Globus pallidus (tissue), 1 donor: Measurements from ENCODE around the gene GNPTAB.

ENCODE experiments used
- DNase-seq: peaks from one replicate; pipeline ENCODE4 v3.0.0-alpha.2; 2015; ENCODE audit warnings: low spot score

Gene GNPTAB

DNA sequence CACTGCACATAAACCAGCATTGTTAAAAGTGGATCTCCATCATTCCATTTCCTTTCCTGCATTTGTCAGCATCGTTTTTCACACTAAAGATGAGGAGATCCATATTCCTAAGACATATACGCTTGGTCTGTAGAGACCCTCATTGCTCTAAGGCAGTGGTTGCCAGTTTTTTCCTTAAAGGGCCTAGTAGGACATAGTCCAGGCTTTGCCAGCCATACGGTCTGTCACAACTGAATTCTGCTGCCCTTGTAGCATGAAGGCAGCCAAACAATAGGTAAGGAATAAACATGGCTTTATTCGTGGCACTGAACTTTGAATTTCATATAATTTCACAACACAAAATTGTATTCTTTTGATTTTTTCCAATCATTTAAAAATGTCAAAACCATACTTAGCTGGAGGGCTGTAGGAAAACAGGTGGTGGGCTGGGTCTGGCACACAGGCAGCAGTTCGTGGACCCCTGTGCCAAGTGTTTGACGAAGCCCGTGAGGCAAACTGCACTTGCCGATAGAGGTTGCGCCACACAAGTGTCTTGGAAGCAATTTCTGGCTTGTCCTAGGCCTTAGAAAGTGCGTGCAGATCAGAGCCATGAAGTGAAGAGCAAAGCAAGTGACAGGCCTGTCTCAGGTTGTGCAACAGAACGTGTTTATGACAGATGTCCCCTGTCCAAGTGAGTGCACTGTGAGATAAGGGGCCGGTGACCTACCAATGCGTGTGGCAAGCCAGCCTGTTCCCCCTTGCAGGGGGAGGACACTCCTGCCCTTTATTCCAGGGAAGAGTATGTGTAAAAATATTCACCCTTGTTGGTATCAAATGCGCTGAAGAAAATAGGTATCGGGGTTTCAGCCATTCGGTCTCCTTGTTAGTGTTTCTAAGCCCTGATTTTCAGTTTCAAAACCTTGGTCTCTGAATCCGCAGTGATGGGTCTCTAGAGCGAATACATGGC lies 134.2 kb downstream of the GNPTAB start:
- no peak for DNase-seq

DNA sequence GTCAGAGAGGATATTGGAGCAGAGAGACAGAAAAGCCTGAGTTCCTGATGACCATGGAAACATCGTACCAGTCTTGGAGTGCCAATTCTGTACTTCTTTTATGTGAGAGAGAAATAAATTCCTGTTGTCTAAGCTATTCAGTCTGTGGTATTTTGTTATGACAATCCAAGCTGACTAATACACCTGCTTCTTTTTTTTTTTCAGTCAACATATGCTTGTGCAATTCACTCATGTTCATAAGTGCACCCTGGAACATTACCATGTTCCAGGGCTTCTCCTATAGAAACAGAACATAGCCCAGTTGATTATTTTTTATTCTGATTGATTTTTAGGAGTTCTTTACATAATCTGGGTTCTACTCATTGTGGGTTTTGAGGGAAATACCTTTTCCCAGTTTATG lies 135.1 kb downstream of the GNPTAB start:
- DNase-seq = no peak
